Stimulated activated CD8-positive, alpha-beta memory T cell treated with anti-CD3 and anti-CD28 coated beads, Interleukin-7, amount 100 ng/mL, for 48 hours (primary cell): Measurements from ENCODE around the gene FANCI.
"Not testable (repeated sequence)": the region's sequence is repeated elsewhere in the genome, so short reads cannot be mapped to it uniquely, and the experiment has no call there.

Experiments used
- DNase-seq, 2 donors: peaks; one replicate each; pipeline ENCODE4 v3.0.0-alpha.2; 2020; ENCODE audit warnings: low read depth in 1 of 2; ENCODE audit errors: extremely low read depth in 1 of 2

The FANCI gene

GRCh38 chr15:89221543-89221942 is 22.2 kb upstream of the FANCI start, which contains the start of gene RLBP1:
RLBP1 (minus strand) TSS chr15:89221579; CDS start chr15:89218975, 2,604 bp downstream.
- DNase-seq: no peak

GRCh38 chr15:89225588-89225987 is 18.2 kb upstream of the FANCI start:
- no peak for DNase-seq

GRCh38 chr15:89226359-89227221 is 17.2 kb upstream of the FANCI start:
- no peak for DNase-seq

GRCh38 chr15:89227425-89227824 is 16.4 kb upstream of the FANCI start:
- no peak for DNase-seq

GRCh38 chr15:89230277-89230676 is 13.5 kb upstream of the FANCI start:
- no peak for DNase-seq

GRCh38 chr15:89231832-89232231 is 11.9 kb upstream of the FANCI start:
- no peak for DNase-seq

GRCh38 chr15:89239883-89240810 is 3.6 kb upstream of the FANCI start:
- not testable (repeated sequence) for DNase-seq

- no peak for DNase-seq
These were observed 611 bp upstream of the FANCI start for GRCh38 chr15:89243046-89243690.

GRCh38 chr15:89244574-89244903 is 760 bp downstream of the FANCI start:
- no peak for DNase-seq

- DNase-seq: no peak
These were observed 3.7 kb downstream of the FANCI start for GRCh38 chr15:89247446-89247845.

- no peak for DNase-seq
These were observed 4.8 kb downstream of the FANCI start for GRCh38 chr15:89248584-89248983.

GRCh38 chr15:89250142-89250541 is 6.4 kb downstream of the FANCI start:
- not testable (repeated sequence) for DNase-seq

- DNase-seq: not testable (repeated sequence)
These were observed 33.5 kb downstream of the FANCI start for GRCh38 chr15:89277281-89277680.

GRCh38 chr15:89278307-89278706 is 34.5 kb downstream of the FANCI start:
- DNase-seq: no peak

GRCh38 chr15:89282631-89283030 is 38.9 kb downstream of the FANCI start:
- DNase-seq: no peak

- DNase-seq: no peak
These were observed 39.4 kb downstream of the FANCI start for GRCh38 chr15:89283201-89283600.

- DNase-seq: no peak
These were observed 48.2 kb downstream of the FANCI start for GRCh38 chr15:89291934-89292438.

- DNase-seq: no peak
These were observed 49.2 kb downstream of the FANCI start for GRCh38 chr15:89293012-89293411.

GRCh38 chr15:89299896-89300295 is 56.1 kb downstream of the FANCI start:
- DNase-seq: no peak

GRCh38 chr15:89301304-89302089 is 57.7 kb downstream of the FANCI start:
- DNase-seq: no peak
